SKM-1 (cell line): Measurements from ENCODE around the gene SETD5.

ENCODE experiments used
- DNase-seq: peaks from one replicate; lab custom pipeline; 2025; ENCODE audit not compliant: unreplicated experiment; lab: John Stamatoyannopoulos, UW

SETD5 gene

GRCh38 chr3:9397332-9397905 is at the start of gene SETD5:
SETD5 (plus strand) TSS chr3:9397615; CDS start chr3:9428939, 31,324 bp downstream.
- peak; percentile 81 for DNase-seq

GRCh38 chr3:9347887-9348286 is 49.5 kb upstream of the SETD5 start:
- DNase-seq, result no peak

GRCh38 chr3:9349321-9350117 is 47.9 kb upstream of the SETD5 start:
- DNase-seq, result no peak

- DNase-seq, result no peak
Observed at GRCh38 chr3:9351709-9352126, 45.7 kb upstream of the SETD5 start.

- DNase-seq, result peak; percentile 20
Observed at GRCh38 chr3:9352917-9353752, 44.3 kb upstream of the SETD5 start.

GRCh38 chr3:9361691-9362388 is 35.6 kb upstream of the SETD5 start:
- no peak for DNase-seq

- peak; percentile 85 for DNase-seq
Observed at GRCh38 chr3:9362731-9363530, 34.5 kb upstream of the SETD5 start, which contains the start of gene THUMPD3. THUMPD3 (plus strand) TSS chr3:9363054; CDS start chr3:9365069, 2,015 bp downstream.

- no peak for DNase-seq
Observed at GRCh38 chr3:9369508-9369907, 27.9 kb upstream of the SETD5 start.

- DNase-seq, result no peak
Observed at GRCh38 chr3:9373465-9373864, 23.9 kb upstream of the SETD5 start.

GRCh38 chr3:9377981-9378380 is 19.4 kb upstream of the SETD5 start:
- DNase-seq, result no peak

- DNase-seq, result no peak
Observed at GRCh38 chr3:9379327-9379726, 18.1 kb upstream of the SETD5 start.

GRCh38 chr3:9380014-9380413 is 17.4 kb upstream of the SETD5 start:
- DNase-seq, result no peak

GRCh38 chr3:9384141-9384828 is 13.1 kb upstream of the SETD5 start:
- DNase-seq, result no peak

- no peak for DNase-seq
Observed at GRCh38 chr3:9385187-9386077, 12.0 kb upstream of the SETD5 start.

GRCh38 chr3:9386078-9386459 is 11.3 kb upstream of the SETD5 start:
- no peak for DNase-seq

GRCh38 chr3:9386501-9387321 is 10.7 kb upstream of the SETD5 start:
- no peak for DNase-seq

GRCh38 chr3:9387322-9387655 is 10.1 kb upstream of the SETD5 start:
- DNase-seq, result no peak

- DNase-seq, result no peak
Observed at GRCh38 chr3:9388142-9388541, 9.3 kb upstream of the SETD5 start.
